Inflammatory macrophage treated with lipopolysaccharide for 4 hours (primary cell): ENCODE measurements around the gene ZNF469.

Experiments
- DNase-seq: peaks from one replicate; pipeline ENCODE4 v3.0.0-alpha.2; 2020

ZNF469 gene, protein sequence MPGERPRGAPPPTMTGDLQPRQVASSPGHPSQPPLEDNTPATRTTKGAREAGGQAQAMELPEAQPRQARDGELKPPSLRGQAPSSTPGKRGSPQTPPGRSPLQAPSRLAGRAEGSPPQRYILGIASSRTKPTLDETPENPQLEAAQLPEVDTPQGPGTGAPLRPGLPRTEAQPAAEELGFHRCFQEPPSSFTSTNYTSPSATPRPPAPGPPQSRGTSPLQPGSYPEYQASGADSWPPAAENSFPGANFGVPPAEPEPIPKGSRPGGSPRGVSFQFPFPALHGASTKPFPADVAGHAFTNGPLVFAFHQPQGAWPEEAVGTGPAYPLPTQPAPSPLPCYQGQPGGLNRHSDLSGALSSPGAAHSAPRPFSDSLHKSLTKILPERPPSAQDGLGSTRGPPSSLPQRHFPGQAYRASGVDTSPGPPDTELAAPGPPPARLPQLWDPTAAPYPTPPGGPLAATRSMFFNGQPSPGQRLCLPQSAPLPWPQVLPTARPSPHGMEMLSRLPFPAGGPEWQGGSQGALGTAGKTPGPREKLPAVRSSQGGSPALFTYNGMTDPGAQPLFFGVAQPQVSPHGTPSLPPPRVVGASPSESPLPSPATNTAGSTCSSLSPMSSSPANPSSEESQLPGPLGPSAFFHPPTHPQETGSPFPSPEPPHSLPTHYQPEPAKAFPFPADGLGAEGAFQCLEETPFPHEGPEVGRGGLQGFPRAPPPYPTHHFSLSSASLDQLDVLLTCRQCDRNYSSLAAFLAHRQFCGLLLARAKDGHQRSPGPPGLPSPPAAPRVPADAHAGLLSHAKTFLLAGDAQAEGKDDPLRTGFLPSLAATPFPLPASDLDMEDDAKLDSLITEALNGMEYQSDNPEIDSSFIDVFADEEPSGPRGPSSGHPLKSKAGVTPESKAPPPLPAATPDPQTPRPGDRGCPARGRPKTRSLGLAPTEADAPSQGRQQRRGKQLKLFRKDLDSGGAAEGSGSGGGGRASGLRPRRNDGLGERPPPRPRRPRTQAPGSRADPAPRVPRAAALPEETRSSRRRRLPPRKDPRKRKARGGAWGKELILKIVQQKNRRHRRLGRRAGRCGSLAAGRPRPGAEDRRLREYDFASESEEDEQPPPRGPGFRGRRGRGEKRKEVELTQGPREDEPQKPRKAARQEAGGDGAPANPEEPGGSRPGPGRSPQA (N-terminal part only)

DNA sequence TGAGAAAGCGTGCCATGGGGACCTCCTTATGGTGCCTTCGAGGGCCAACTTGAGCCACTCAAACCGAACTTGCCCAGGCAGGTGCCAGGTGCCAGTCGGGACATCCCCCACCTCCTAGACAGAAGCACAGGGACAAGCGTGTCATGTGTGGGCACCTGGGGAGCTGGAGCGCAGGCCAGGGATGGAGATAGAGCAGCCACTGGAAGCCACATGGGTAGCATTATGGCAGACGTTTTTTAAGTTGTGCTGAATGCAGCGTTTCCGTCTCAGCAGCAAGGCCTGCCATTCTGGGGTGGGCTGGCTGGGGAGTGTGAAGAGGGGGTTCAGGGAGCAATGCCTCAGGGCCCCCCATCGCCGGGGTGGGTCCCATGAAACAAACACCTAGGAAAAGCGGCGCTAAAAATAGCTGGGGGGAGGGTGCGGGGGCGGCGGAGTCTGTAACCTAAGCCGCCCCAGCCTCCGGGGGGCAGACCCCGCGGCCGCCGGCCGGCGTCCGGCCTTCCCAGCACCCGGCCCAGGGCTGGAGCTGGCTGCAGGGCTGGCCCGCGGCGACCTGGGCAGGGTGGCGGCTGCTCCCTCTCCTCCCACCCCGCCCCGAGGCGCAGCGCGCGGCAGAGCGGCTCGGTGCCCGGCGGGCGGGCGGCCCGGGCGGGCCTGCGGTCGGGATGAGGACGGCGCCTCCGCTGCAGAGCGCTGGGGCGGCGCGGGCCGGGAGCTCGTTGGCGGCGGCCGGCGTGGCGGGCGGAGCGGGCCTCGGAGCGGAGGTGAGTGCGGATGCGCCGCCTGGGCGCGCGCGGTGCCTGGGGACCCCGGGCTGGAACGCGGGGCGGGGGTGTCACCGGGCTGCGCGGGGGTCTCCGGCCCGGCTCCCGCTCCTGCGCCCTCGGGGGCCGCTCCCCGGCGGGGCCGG lies at the start of gene ZNF469:
Gene ZNF469, plus strand, starts transcription at position 469 of the 910 bp plus-strand sequence. CDS start 44,512 bp downstream, outside the sequence.
- DNase-seq = no peak

- DNase-seq = no peak
Measured at GRCh38 chr16:88333848-88334777, 48.6 kb upstream of the ZNF469 start.

DNA sequence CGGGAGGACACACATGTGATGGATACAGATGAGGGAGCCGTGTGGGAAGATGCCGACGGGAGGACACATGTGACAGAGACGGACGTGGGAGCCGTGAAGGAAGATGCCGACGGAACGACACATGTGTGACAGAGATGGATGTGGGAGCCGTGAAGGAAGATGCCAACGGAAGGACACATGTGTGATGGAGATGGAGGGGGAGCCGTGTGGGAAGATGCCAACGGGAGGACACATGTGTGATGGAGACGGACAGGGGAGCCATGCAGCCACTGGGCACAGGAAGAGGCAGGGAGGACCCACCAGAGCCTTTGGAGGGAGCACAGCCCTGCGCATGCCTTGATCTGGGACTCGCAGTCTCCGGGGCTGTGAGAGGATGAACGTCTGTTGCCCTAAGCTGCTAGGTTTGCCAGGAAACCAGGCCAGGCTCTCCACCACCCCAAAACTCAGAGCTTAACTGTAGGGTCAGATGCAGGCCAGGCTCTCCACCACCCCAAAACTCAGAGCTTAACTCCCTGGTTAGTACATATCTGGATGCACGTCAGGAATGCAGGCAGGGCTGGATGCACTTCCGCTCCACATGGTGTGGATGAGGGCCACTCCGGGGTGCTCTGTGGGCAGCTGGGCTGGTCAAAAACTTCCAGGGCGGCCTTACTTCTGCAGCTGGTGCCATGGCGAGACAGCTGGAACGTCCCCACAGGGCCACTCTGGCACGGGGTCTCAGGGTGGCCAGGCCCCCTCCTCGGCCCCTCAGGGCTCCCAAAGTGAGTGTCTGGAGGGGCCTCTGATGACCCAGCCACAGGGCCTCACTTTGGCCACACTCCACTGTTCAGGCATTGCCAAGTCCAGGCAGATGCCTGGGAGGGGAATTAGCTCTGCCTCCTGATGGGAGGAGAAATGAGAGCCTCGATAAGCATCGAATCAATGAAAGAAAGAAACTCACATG lies 47.7 kb upstream of the ZNF469 start:
- DNase-seq = no peak

- no peak for DNase-seq
Measured at GRCh38 chr16:88337021-88337420, 45.7 kb upstream of the ZNF469 start.

- no peak for DNase-seq
Measured at GRCh38 chr16:88337538-88337937, 45.2 kb upstream of the ZNF469 start.

GRCh38 chr16:88338111-88338510 lies 44.6 kb upstream of the ZNF469 start:
- no peak for DNase-seq

DNA sequence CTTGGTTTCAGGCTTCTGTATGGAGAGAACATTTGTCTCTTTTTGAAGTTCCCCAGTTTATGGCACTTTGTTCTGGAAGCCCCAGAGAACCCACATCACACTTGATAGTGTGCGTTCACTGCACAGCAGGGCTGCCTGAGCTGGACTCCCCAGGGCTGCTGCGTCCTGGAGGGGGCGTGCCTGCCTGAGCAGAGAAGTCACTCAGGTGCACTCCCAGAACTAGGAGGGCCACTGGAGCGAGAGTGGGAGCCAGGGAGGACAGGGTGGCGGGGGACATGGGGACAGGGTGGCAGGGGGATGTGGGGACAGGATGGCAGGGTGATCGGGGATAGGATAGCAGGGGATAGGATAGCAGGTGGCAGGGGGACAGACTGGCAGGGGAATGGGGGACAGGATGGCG lies 43.9 kb upstream of the ZNF469 start:
- no peak for DNase-seq

DNA sequence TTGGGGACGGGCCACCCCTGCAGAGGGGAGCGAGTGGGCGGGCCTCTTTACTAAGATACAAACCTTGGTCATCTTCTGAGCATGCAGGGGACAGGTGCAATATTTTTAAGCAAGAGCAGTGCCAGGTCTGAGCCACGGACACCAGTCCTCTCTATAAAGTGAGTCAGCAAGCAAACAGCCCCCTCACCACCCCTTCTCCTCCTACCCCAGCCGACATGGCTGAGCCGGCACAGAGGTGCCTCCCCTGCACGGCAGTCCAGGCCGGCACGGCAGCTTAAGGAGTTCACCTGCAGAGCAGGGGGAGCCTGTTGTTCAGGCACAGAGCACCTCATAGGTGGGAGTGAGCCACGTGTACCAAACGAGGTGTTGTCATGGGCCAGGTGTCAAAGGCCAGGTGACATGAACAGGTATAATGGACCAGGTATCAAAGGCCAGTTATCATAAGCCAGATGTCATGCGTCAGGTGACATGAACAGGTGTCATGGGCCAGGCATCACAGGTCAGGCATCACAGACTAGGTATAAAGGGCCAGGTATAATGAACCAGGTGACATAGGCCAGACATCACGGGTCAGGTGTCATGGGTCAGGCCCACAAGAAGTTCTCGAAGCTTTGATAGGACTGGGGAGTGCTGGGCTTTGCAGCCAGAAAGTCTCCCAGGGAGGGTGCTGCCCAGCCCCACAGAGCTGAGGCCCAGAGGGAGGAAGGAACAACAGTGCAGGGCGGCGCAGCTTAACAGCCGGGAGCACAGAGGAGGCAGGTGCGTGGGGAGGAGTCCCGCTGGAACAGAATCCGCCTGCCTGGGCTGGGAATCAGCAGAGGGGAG lies 42.6 kb upstream of the ZNF469 start:
- DNase-seq = no peak

DNA sequence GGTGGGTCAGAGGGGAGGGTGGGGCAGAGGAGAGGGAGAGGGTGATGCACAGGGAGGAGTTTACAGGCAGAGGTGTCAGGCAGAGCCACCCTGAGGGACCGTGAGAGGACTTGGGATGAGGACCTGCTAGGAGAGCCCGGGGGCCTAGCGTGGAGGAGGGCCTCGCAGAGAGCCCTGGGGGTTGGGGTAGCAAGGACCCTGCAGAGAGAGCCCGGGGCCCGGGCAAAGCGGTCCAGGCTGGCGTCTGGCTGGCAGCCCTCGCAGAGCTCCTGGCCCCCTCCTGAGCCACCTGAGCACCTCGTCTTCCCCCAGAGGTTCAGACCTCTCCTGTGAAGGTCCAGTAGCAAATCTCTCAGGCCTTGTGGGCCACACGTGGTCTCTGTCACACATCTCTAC lies 42.0 kb upstream of the ZNF469 start:
- no peak for DNase-seq

GRCh38 chr16:88341551-88342290 lies 41.0 kb upstream of the ZNF469 start:
- DNase-seq = no peak

DNA sequence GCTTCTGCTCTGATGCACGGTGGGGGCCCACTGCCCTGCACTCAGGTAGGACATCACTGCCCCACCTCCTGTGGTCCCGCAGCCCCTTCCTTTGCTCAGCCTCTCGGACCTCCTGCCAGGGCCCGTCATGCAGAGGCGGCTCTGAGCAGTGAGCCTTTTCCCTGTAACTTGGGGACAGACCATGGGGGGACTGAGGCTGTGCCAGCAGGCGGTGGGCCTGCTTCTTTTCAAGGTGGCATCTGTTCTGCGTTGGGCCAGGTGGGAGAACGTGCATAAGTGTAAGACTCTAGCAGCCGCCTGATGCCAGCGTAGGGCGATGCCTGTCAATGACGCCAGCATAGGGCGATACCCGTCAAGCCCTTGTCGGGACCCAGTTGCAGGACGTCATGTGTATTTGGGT lies 40.3 kb upstream of the ZNF469 start:
- DNase-seq = no peak

DNA sequence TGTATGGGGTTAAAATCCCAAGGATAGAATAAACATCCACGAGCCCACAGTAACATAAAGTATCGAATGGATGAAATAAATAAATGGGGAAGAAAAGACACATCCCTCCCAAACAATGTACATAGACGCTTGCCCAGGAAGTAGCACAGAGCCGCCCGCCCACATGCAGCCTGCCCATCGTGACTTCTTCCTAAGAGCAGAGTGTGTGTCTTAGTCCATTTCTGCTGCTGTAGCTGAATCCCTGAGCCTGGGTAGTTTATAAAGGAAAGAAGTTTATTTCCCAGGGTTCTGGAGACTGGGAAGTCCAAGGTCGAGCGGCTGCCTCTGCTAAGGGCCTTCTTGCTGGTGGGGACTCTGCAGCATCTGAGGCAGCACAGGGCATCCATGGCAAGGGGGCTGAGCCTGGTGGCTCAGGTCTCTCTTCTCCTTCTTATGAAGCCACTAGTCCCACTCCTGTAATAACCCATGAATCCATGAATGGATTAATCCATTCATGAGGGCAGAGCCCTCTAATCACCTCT lies 39.4 kb upstream of the ZNF469 start:
- peak; percentile 38 for DNase-seq

DNA sequence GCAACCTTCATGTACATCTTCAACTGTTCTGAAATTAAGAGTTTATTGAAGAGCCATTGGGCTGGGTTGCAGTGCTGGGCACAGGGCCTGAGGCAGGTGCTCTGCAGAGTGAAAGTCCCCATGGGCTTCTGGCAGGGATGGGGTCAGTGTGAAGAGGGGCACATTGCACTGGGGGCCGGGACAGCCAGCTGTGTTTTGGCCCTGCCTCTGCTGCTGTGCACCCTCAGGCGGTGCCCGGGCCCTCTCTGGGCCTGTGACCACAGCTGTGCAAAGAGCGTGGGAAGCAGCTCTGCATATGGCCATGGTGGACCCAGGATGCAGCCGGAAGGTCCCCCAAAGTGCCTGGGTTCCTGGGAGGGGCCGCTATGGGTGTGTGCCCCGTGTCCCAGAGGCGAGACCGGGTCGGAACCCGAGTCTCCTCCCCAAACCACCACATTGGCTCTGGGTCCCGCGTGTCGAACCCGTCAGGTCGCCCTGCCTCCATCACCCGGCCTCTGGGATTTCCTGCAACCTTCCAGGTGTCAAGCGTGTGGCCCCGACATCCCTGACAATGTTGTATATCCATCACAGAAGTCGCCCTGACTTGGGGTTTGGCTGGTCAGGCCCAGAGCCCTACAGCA lies 38.2 kb upstream of the ZNF469 start:
- DNase-seq = no peak

DNA sequence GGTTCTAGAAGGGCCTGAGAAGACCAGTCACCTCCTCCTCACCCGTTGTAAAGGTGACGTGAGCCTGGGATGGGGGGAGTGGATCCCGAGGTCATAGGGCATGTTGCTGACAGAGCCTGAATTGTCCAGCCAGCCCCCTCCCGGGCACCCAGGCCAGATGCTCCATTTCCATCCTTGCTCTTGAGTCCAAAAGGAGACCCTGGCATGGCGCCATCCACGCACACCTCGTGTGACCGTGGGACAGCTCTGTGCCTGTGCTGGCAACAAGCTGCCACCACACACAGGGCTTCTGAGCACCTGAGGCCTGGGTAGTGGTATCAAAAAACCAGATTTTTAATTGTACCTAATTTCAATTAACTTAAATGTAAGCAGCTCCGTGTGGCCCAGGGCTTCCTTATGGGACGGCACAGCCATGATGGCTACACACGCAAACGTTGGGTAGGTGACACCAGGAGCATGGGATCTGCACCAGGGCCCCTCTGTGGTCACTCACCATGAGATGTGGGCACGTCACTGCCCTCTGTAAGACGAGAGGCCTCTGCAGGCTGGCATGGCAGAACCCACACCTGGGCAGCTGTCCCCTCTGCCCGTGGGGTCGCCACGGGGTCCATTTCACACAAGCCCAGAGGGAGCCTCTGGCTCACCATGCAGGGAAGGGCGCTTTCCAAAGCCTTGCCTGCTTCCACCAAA lies 37.6 kb upstream of the ZNF469 start:
- no peak for DNase-seq

DNA sequence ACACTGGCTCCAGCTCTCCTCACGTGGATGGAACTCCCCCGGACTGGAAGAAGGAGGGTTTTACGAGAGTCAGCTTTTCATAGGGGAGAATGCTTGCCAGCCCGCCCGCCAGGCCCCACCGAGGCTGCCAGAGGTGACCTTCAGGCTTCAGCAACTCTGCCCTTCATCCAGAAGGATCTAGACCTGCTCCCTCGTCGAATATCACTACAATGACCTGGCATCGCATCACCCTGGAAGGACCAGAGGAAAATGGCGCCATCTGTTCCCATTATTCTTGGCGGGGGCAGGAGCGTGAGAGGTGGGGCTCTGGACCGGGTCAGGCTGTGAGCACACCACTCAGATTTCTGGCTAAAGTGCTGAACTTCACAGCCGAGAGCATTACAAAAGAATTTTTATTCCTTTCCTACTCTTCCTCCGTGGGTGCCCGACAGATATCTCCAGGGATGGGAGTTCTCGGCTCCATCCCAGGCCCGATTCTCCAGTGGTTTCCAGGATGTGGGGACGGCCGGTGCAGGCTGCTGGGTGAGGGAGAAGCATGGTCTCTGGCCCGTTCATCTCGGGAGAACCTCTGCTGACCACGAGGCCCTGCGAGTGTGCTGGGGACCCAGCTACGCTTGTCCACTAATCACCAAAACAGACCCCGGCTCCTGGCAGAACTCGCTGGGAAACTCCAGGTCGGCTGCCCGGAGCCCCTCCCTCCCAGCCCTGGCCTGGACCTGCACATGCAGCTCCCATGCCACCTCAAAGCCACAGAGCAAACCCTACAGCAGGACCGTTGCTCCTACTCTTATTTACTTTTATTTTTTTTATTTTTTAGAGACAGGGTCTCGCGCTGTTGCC lies 36.8 kb upstream of the ZNF469 start:
- DNase-seq = no peak
